H1 (cell line): ENCODE results near the gene ELP1. TPM values are rescaled to one million over a fixed set of nuclear protein-coding genes. Genes with fewer than 3 reads are reported as not detected.

Source experiments
- CTCF ChIA-PET: fragments of 300-600 bp; sonication (Branson Sonifier 250); formaldehyde crosslinking; loops from one replicate; lab custom pipeline; 2021; ENCODE audit not compliant: partially characterized antibody; lab: Charles Lee
- POLR2A ChIA-PET: fragments of 300-600 bp; sonication (Branson Sonifier 250); formaldehyde crosslinking; loops from one replicate; lab custom pipeline; 2021; ENCODE audit warnings: inconsistent platforms; ENCODE audit not compliant: partially characterized antibody; lab: Charles Lee
- DNase-seq, 2 experiments: peaks; one replicate each; pipeline versions ENCODE4 v3.0.0 to v3.0.0-alpha.2; 2010 to 2022; ENCODE audit warnings: low spot score in 2 of 2, low read depth in 1 of 2, mixed read lengths in 1 of 2
- FAIRE-seq: peaks from 2 replicates; lab custom pipeline; 2011; peaks lifted over from hg19 to GRCh38; lab: Jason Lieb, UNC
- H2AFZ ChIP-seq: 2 replicates; pipeline ENCODE4 v1.8.1; 2012; ENCODE audit warnings: low read length, inconsistent platforms
- H2AK5ac ChIP-seq: 2 replicates; pipeline ENCODE4 v1.6.1; 2013; ENCODE audit warnings: low read depth, low read length
- H2BK120ac ChIP-seq: replicated peaks from 2 replicates; pipeline ENCODE3; 2013; ENCODE audit warnings: low read depth, low read length, inconsistent platforms
- H2BK12ac ChIP-seq: 2 replicates; pipeline ENCODE4 v1.6.1; 2013; ENCODE audit warnings: low read depth, low read length
- H2BK15ac ChIP-seq: 2 replicates; pipeline ENCODE4 v1.6.1; 2013; ENCODE audit warnings: low read length
- H2BK20ac ChIP-seq: 2 replicates; pipeline ENCODE4 v1.6.1; 2013; ENCODE audit warnings: low read length
- H2BK5ac ChIP-seq: 2 replicates; pipeline ENCODE4 v1.6.1; 2013; ENCODE audit warnings: low read depth, low read length
- H3K14ac ChIP-seq: 2 replicates; pipeline ENCODE4 v1.6.1; 2013; ENCODE audit warnings: inconsistent platforms; ENCODE audit not compliant: insufficient read length
- H3K18ac ChIP-seq: 2 replicates; pipeline ENCODE4 v1.6.1; 2013; ENCODE audit warnings: low read length; ENCODE audit errors: extremely low read depth
- H3K23ac ChIP-seq: 2 replicates; pipeline ENCODE4 v1.6.1; 2013; ENCODE audit warnings: inconsistent platforms; ENCODE audit not compliant: insufficient read length
- H3K23me2 ChIP-seq: 2 replicates; pipeline ENCODE4 v1.6.1; 2013; ENCODE audit warnings: low read depth, low read length
- H3K27ac ChIP-seq: 2 replicates; pipeline ENCODE4 v1.6.1; 2011; ENCODE audit warnings: low read depth, low read length, inconsistent platforms
- H3K27me3 ChIP-seq, 4 experiments: replicated peaks in 1 of 4; 1 replicate in 1 of 4; 2 replicates in 3 of 4; pipeline versions ENCODE4 v1.6.1 to v1.8.1; 2011 to 2013; ENCODE audit warnings: low read length in 3 of 4, mild to moderate bottlenecking in 3 of 4, inconsistent platforms in 2 of 4, mixed read lengths in 2 of 4, moderate library complexity in 1 of 4; ENCODE audit not compliant: control insufficient read depth in 3 of 4, insufficient read depth in 3 of 4; ENCODE audit errors: extremely low read depth in 1 of 4
- H3K36me3 ChIP-seq, 4 experiments: 2 replicates each; pipeline versions ENCODE4 v1.6.1 to v1.8.1; 2011 to 2013; ENCODE audit warnings: mild to moderate bottlenecking in 4 of 4, low read length in 3 of 4, moderate library complexity in 2 of 4, control low read depth in 1 of 4, inconsistent platforms in 1 of 4; ENCODE audit not compliant: insufficient read depth in 4 of 4, control insufficient read depth in 2 of 4
- H3K4ac ChIP-seq: replicated peaks from 2 replicates; pipeline ENCODE3; 2013; ENCODE audit warnings: low read length, low read depth, mixed read lengths, inconsistent platforms; ENCODE audit not compliant: insufficient read length
- H3K4me1 ChIP-seq, 4 experiments: replicated peaks in 1 of 4; 1 replicate in 1 of 4; 2 replicates in 3 of 4; pipeline versions ENCODE4 v1.6.1 to v1.8.1; 2011 to 2013; ENCODE audit warnings: low read length in 3 of 4, inconsistent platforms in 2 of 4, mixed read lengths in 1 of 4; ENCODE audit not compliant: insufficient read depth in 4 of 4, control insufficient read depth in 3 of 4
- H3K4me2 ChIP-seq, 2 experiments: 2 replicates each; pipeline versions ENCODE4 v1.6.1 to v1.8.1; 2011 to 2013; ENCODE audit warnings: low read depth in 2 of 2, low read length in 2 of 2, control low read depth in 1 of 2, inconsistent platforms in 1 of 2, mild to moderate bottlenecking in 1 of 2; ENCODE audit not compliant: insufficient read depth in 1 of 2
- H3K4me3 ChIP-seq, 4 experiments: fragments of 200-600, 300-600 bp in 1 of 4; sonication (generic), shearing (Covaris generic), sonication (Bioruptor Twin) in 1 of 4; 2 replicates each; pipeline versions ENCODE4 v1.5.1 to v1.8.1; 2011 to 2016; ENCODE audit warnings: low read length in 4 of 4, low read depth in 3 of 4, control low read depth in 2 of 4, inconsistent platforms in 2 of 4, mild to moderate bottlenecking in 2 of 4, mixed read lengths in 1 of 4, moderate library complexity in 1 of 4; ENCODE audit not compliant: insufficient read depth in 2 of 4; ENCODE audit errors: extremely low read depth in 1 of 4
- H3K56ac ChIP-seq: replicated peaks from 2 replicates; pipeline ENCODE3; 2013; ENCODE audit warnings: low read depth, mild to moderate bottlenecking, mixed read lengths, low read length, inconsistent platforms; ENCODE audit not compliant: insufficient read length
- H3K79me1 ChIP-seq: 2 replicates; pipeline ENCODE4 v1.6.1; 2013; ENCODE audit warnings: low read depth, low read length, control low read depth
- H3K79me2 ChIP-seq, 2 experiments: 2 replicates each; pipeline versions ENCODE4 v1.6.1 to v1.8.1; 2012 to 2013; ENCODE audit warnings: low read length in 2 of 2, mild to moderate bottlenecking in 2 of 2, inconsistent platforms in 1 of 2; ENCODE audit not compliant: insufficient read depth in 2 of 2, control insufficient read depth in 1 of 2
- H3K9ac ChIP-seq, 4 experiments: replicated peaks in 1 of 4; 1 replicate in 1 of 4; 2 replicates in 3 of 4; pipeline versions ENCODE4 v1.6.1 to v1.8.1; 2011 to 2013; ENCODE audit warnings: low read depth in 3 of 4, low read length in 3 of 4, control low read depth in 2 of 4, mild to moderate bottlenecking in 2 of 4, moderate library complexity in 2 of 4, inconsistent platforms in 1 of 4; ENCODE audit errors: extremely low read depth in 1 of 4
- H3K9me3 ChIP-seq, 2 experiments: 2 replicates each; pipeline versions ENCODE4 v1.6.1 to v1.8.1; 2012 to 2013; ENCODE audit warnings: mild to moderate bottlenecking in 2 of 2, moderate library complexity in 2 of 2, control low read depth in 1 of 2, inconsistent platforms in 1 of 2, low read depth in 1 of 2, low read length in 1 of 2, mixed read lengths in 1 of 2; ENCODE audit not compliant: insufficient read depth in 2 of 2
- H4K20me1 ChIP-seq, 2 experiments: replicated peaks in 1 of 2; 2 replicates each; pipeline versions ENCODE3 to v1.8.1; 2011 to 2013; ENCODE audit warnings: inconsistent platforms in 2 of 2, low read length in 2 of 2, mild to moderate bottlenecking in 1 of 2; ENCODE audit not compliant: insufficient read depth in 2 of 2, control insufficient read depth in 1 of 2
- H4K5ac ChIP-seq: 2 replicates; pipeline ENCODE4 v1.6.1; 2013; ENCODE audit warnings: low read length, low read depth, mixed read lengths, inconsistent platforms; ENCODE audit not compliant: insufficient read length
- H4K8ac ChIP-seq: 2 replicates; pipeline ENCODE4 v1.8.0; 2013; ENCODE audit warnings: mild to moderate bottlenecking, moderate library complexity, low read length, inconsistent platforms; ENCODE audit not compliant: insufficient read depth; ENCODE audit errors: extremely low read depth
- H4K91ac ChIP-seq: replicated peaks from 2 replicates; pipeline ENCODE3; 2013; ENCODE audit warnings: low read length, mixed read lengths, inconsistent platforms; ENCODE audit not compliant: insufficient read length
- JUND ChIP-seq: IDR thresholded peaks from 2 replicates; pipeline ENCODE4 v1.6.1; 2011; ENCODE audit warnings: mild to moderate bottlenecking, improper control_type of control experiment, low read length
- POLR2AphosphoS5 ChIP-seq: IDR thresholded peaks from 2 replicates; pipeline ENCODE4 v1.6.1; 2011; ENCODE audit warnings: low read depth, low read length
- WGBS, 2 experiments: shearing (Covaris generic) in 1 of 2; methylation state at CpG; one replicate each; pipeline versions ENCODE4 v1.1.6 to v1.1.7; 2013 to 2015; ENCODE audit warnings: low lambda C conversion rate in 2 of 2, mixed read lengths in 2 of 2, inconsistent platforms in 1 of 2, low coverage in 1 of 2, missing lambda C conversion rate in 1 of 2; ENCODE audit not compliant: insufficient replicate concordance in 2 of 2, insufficient coverage in 1 of 2, insufficient read length in 1 of 2; ENCODE audit errors: extremely low coverage in 1 of 2, missing lambda C conversion rate in 1 of 2; 5-methylcytosine and 5-hydroxymethylcytosine counted together
- polyA plus RNA-seq, 7 experiments: library from polyadenylated mRNA; depleted of rRNA in 3 of 7; stranded (reverse) in 5 of 7; unstranded in 2 of 7; fragments of >200 nt in 5 of 7; fragments of 200-250 nt in 2 of 7; gene quantifications; 1 replicate in 5 of 7; 2 replicates in 1 of 7; 4 replicates in 1 of 7; pipeline versions ENCODE4 v1.2.1 to v1.2.3, GENCODE V29; 2011 to 2013; ENCODE audit warnings: missing spikeins in 2 of 7, mixed read lengths in 2 of 7
- total RNA-seq: library from RNA; stranded (reverse); fragmentation: NEBNext Ultra II Directional; extraction: Animal tissue kit (Norgen Biotek cat#: 25700); gene quantifications from 2 replicates; pipeline ENCODE4 v1.2.1, GENCODE V29; 2021
- TF ChIP-seq, protein P1 (sequence below), 3 experiments: IDR thresholded peaks; 1 replicate in 2 of 3; 2 replicates in 1 of 3; pipeline versions ENCODE4 v1.5.1 to v1.6.1; 2011; ENCODE audit warnings: low read length in 3 of 3, mild to moderate bottlenecking in 3 of 3, inconsistent platforms in 2 of 3, low read depth in 1 of 3, moderate library complexity in 1 of 3; ENCODE audit not compliant: insufficient read depth in 1 of 3; ENCODE audit errors: control extremely low read depth in 1 of 3

Gene ELP1
- total and polyA plus RNA-seq, 2 of the 8 experiments (the other 6 are each of a cell fraction or from before 2014, with no cell fraction given) = 13.9 to 31.3 TPM

DNA sequence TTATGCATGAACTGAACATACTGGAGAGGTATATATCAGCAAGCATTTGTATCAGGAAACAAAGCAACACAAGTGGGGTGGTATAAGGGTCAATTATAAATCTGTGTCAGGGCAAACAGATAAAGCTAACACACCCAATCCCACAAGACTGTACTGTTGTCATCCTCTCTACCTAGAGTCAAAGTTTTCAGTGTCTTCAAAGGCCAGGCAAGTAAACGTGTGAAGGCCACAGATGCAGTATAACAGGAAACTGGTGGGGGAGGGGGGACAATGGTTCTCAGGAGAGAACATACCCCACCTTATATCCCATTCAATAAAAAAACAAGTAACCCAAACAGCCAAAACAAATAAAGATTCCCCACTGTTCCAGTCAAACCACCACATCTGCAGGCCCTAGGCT, 22.1 kb downstream of the ELP1 start:
- Histone ChIP-seq H3K56ac (no peak overlapping the region), H2BK5ac (no peak overlapping the region), H3K4me2 (no peak overlapping the region), H2BK120ac (no peak overlapping the region), H3K79me2 (no peaks in the 10 kb centered on the region), H3K27ac (no peak overlapping the region), H3K14ac (no peak overlapping the region), H2BK15ac (no peak overlapping the region), H3K4me3 (no peak overlapping the region), H3K79me1 (no peaks in the 10 kb centered on the region), H2AK5ac (no peak overlapping the region), H3K27me3 (no peaks in the 10 kb centered on the region), H3K4me1 (no peaks in the 10 kb centered on the region), H3K9ac (no peak overlapping the region), H4K91ac (no peak overlapping the region), H3K4ac (no peak overlapping the region), H3K23ac (no peak overlapping the region), H2BK12ac (no peak overlapping the region), H3K23me2 (no peaks in the 10 kb centered on the region), H3K18ac (no peak overlapping the region), H3K9me3 (no peaks in the 10 kb centered on the region), H2AFZ (no peak overlapping the region), H2BK20ac (no peak overlapping the region), H4K20me1 (peaks cover 1 to 3% of the 10 kb centered on the region in 2 experiments), H4K5ac (no peak overlapping the region), H3K36me3 (peaks cover 5 to 58% (median 25%) of the 10 kb centered on the region in 4 experiments; a peak in 7 of 8 replicates), H4K8ac (no peak overlapping the region)
- FAIRE-seq = no peak
- WGBS, 2 experiments = 86% methylated on average over 1 of the region's 1 CpG; no CpG with 5 or more reads in 1 of the 2 experiments
- ChIA-PET CTCF (interaction anchor here (0.5 to 0.8 kb wide), 3 partner anchors 8 to 13 kb away, joined by 3 to 4 read pairs (median 3); no protein-coding TSS in a partner anchor), POLR2A (no interaction called here)
- no peak for DNase-seq
- no peak for TF ChIP-seq JUND
- TF ChIP-seq, protein P1, sequence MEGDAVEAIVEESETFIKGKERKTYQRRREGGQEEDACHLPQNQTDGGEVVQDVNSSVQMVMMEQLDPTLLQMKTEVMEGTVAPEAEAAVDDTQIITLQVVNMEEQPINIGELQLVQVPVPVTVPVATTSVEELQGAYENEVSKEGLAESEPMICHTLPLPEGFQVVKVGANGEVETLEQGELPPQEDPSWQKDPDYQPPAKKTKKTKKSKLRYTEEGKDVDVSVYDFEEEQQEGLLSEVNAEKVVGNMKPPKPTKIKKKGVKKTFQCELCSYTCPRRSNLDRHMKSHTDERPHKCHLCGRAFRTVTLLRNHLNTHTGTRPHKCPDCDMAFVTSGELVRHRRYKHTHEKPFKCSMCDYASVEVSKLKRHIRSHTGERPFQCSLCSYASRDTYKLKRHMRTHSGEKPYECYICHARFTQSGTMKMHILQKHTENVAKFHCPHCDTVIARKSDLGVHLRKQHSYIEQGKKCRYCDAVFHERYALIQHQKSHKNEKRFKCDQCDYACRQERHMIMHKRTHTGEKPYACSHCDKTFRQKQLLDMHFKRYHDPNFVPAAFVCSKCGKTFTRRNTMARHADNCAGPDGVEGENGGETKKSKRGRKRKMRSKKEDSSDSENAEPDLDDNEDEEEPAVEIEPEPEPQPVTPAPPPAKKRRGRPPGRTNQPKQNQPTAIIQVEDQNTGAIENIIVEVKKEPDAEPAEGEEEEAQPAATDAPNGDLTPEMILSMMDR (IDR thresholded peaks at IDR 0.05; ENCODE audit: control extremely low read depth in 1 of 3, insufficient read depth in 1 of 3, low read depth in 1 of 3, low read length in 3 of 3) = no peak
- TF ChIP-seq POLR2AphosphoS5 = no peak
